Spleen (tissue), 11 donors: ENCODE measurements around the gene CTBP1. TPM values are rescaled to one million over a fixed set of nuclear protein-coding genes. Genes with fewer than 3 reads are reported as not detected.

Experiments
- DNase-seq: peaks from one replicate; pipeline ENCODE4 v3.0.0-alpha.2; 2020
- H3K27ac ChIP-seq, 8 donors: fragments of 200-600 bp; sonication (generic) in 7 of 8; 1 replicate in 4 of 8; 2 replicates in 4 of 8; pipeline versions ENCODE4 v1.5.0 to v1.8.0; 2016 to 2021; ENCODE audit warnings: inconsistent platforms in 4 of 8, mild to moderate bottlenecking in 4 of 8, moderate library complexity in 1 of 8
- H3K27me3 ChIP-seq, 7 donors: fragments of 200-600 bp; sonication (generic) in 6 of 7; replicated peaks in 1 of 7; 1 replicate in 4 of 7; 2 replicates in 3 of 7; pipeline versions ENCODE4 v1.5.0 to v1.8.0; 2016 to 2021; ENCODE audit warnings: inconsistent platforms in 3 of 7, mild to moderate bottlenecking in 1 of 7
- H3K36me3 ChIP-seq, 6 donors: fragments of 200-600 bp; sonication (generic) in 5 of 6; 1 replicate in 4 of 6; 2 replicates in 2 of 6; pipeline versions ENCODE4 v1.5.0 to v1.8.0; 2016 to 2021; ENCODE audit warnings: inconsistent platforms in 2 of 6
- H3K4me1 ChIP-seq, 6 donors: fragments of 200-600 bp; sonication (generic) in 5 of 6; 1 replicate in 3 of 6; 2 replicates in 3 of 6; pipeline versions ENCODE4 v1.5.0 to v1.8.0; 2016 to 2021; ENCODE audit warnings: inconsistent platforms in 3 of 6
- H3K4me3 ChIP-seq, 8 donors: fragments of 200-600 bp; sonication (generic) in 7 of 8; 1 replicate in 4 of 8; 2 replicates in 4 of 8; pipeline versions ENCODE4 v1.5.0 to v1.8.0; 2016 to 2021; ENCODE audit warnings: inconsistent platforms in 4 of 8, mild to moderate bottlenecking in 4 of 8, moderate library complexity in 2 of 8
- H3K9me3 ChIP-seq, 8 donors: fragments of 200-600 bp; sonication (generic) in 7 of 8; 1 replicate in 4 of 8; 2 replicates in 4 of 8; pipeline versions ENCODE4 v1.5.0 to v1.8.0; 2016 to 2021; ENCODE audit warnings: inconsistent platforms in 4 of 8
- CTCF ChIP-seq, 11 experiments: fragments of 200-600 bp in 7 of 11; fragments of 450-650 bp in 4 of 11; sonication (generic) in 4 of 11; IDR thresholded peaks in 8 of 11; conservative IDR thresholded peaks in 3 of 11; 1 replicate in 7 of 11; 2 replicates in 4 of 11; pipeline versions ENCODE4 v1.4.0 to v1.8.0; 2016 to 2021; ENCODE audit warnings: antibody characterized with exemption in 11 of 11, inconsistent platforms in 4 of 11, mild to moderate bottlenecking in 1 of 11
- POLR2A ChIP-seq, 3 donors: fragments of 450-650 bp; IDR thresholded peaks; one replicate each; pipeline ENCODE4 v1.5.1; 2017; ENCODE audit warnings: antibody characterized with exemption in 3 of 3, mild to moderate bottlenecking in 1 of 3
- POLR2AphosphoS5 ChIP-seq, 3 donors: sonication (generic); formaldehyde crosslinking; IDR thresholded peaks; one replicate each; pipeline ENCODE4 v1.5.1; 2017; ENCODE audit warnings: antibody characterized with exemption in 3 of 3
- WGBS, 5 donors: extraction: QIAGEN DNeasy Blood & Tissue Kit in 3 of 5; methylation state at CpG; one replicate each; pipeline versions ENCODE4 v1.1.5 to v1.1.7; 2013 to 2018; 5-methylcytosine and 5-hydroxymethylcytosine counted together
- intact Hi-C: fragments of 100-400 bp; cut with DNase I; formaldehyde crosslinking; loops from one replicate; pipeline ENCODE4 v1.15.0; 2023; ENCODE audit warnings: low total_unique reads
- polyA plus RNA-seq, 3 donors: library from polyadenylated mRNA; stranded (reverse); fragments of 200-250 nt; gene quantifications; one replicate each; pipeline ENCODE4 v1.2.1, GENCODE V29; 2013
- total RNA-seq, 7 donors: library from RNA; depleted of rRNA in 3 of 7; stranded (reverse); fragments of >200 nt in 3 of 7; fragmentation: NEBNext Ultra II Directional in 4 of 7; extraction: Animal tissue kit (Norgen Biotek cat#: 25700) in 4 of 7; gene quantifications; one replicate each; pipeline versions ENCODE4 v1.1.0 to v1.2.1, GENCODE V29; 2016 to 2021
- donor health status: healthy with polysubstance abuse.
- donor health status: DM: no; HTN: no; CAD: no; lungs with moderate emphysema.
- donor health status: DM: no; HTN: no; CAD: no.
- donor health status: Bipolar disorder and iron deficiency.
- donor health status: healthy.
- donor health status: DM: no; HTN: no; CAD: no.
- donor health status: DM: yes; HTN: yes; CAD: no.

Gene CTBP1
- total and polyA plus RNA-seq, 10 donors, result 101 to 226 (median 187) TPM

- Histone ChIP-seq H3K9me3 (peaks cover 0 to 8% (median 6%) of the 10 kb centered on the region in 8 donors), H3K36me3 (peaks cover 0 to 11% (median 0%) of the 10 kb centered on the region in 6 donors), H3K27ac (peak overlapping the region; percentile 84 to 95 (median 90)), H3K4me1 (peaks cover 33 to 48% (median 43%) of the 10 kb centered on the region in 6 donors), H3K27me3 (no peaks in the 10 kb centered on the region), H3K4me3 (peak overlapping the region; percentile 64 to 97 (median 90))
- DNase-seq, result no peak
- intact Hi-C loops, result no loop called here
- TF ChIP-seq POLR2AphosphoS5 (IDR thresholded peaks at IDR 0.05) (no peak), CTCF (IDR thresholded peaks at IDR 0.05 in 8 of 11, conservative IDR thresholded peaks at IDR 0.05 in 3 of 11) (no peak), POLR2A (IDR thresholded peaks at IDR 0.05) (no peak)
- 64 to 74% (median 70%) methylated on average over 7 of the region's 7 CpGs for WGBS, 5 donors
Measured at GRCh38 chr4:1288786-1289185, 39.9 kb upstream of the CTBP1 start.

- H3K4me1 ChIP-seq, result peaks cover 10 to 20% (median 14%) of the 10 kb centered on the region in 6 donors
- intact Hi-C loops, result no loop called here
- WGBS, 5 donors, result 81 to 94% (median 86%) methylated on average over 15 to 21 of the region's 21 CpGs
- H3K4me3 ChIP-seq, result no peak overlapping the region
- H3K9me3 ChIP-seq, result peaks cover 0 to 8% (median 6%) of the 10 kb centered on the region in 8 donors
- TF ChIP-seq POLR2A (IDR thresholded peaks at IDR 0.05) (no peak), CTCF (IDR thresholded peaks at IDR 0.05 in 8 of 11, conservative IDR thresholded peaks at IDR 0.05 in 3 of 11) (peak in 2 of 11 experiments; percentile 16 to 44)
- no peaks in the 10 kb centered on the region for H3K36me3 ChIP-seq
- H3K27ac ChIP-seq, result no peak overlapping the region
- DNase-seq, result peak; percentile 76
- H3K27me3 ChIP-seq, result no peaks in the 10 kb centered on the region
Measured at GRCh38 chr4:1285790-1286553, 37.0 kb upstream of the CTBP1 start.

- Histone ChIP-seq H3K4me1 (peaks cover 5 to 13% (median 8%) of the 10 kb centered on the region in 6 donors), H3K9me3 (peaks cover 0 to 8% (median 6%) of the 10 kb centered on the region in 8 donors), H3K36me3 (no peaks in the 10 kb centered on the region), H3K27me3 (no peaks in the 10 kb centered on the region), H3K27ac (no peak overlapping the region), H3K4me3 (no peak overlapping the region)
- intact Hi-C loops, result no loop called here
- 77 to 93% (median 80%) methylated on average over 10 to 11 of the region's 11 CpGs for whole genome bisulfite sequencing, 5 donors
- no peak for DNase-seq
- no peak for TF ChIP-seq POLR2A (IDR thresholded peaks at IDR 0.05)
- no peak for TF ChIP-seq CTCF (IDR thresholded peaks at IDR 0.05 in 8 of 11, conservative IDR thresholded peaks at IDR 0.05 in 3 of 11)
- TF ChIP-seq POLR2AphosphoS5 (IDR thresholded peaks at IDR 0.05), result no peak
Measured at GRCh38 chr4:1285151-1285789, 36.3 kb upstream of the CTBP1 start.

GRCh38 chr4:1283711-1284110 lies 34.8 kb upstream of the CTBP1 start:
- DNase-seq, result no peak
- no peak overlapping the region for H3K27ac ChIP-seq

More at GRCh38 chr4:1283711-1284110, 34.8 kb upstream of the CTBP1 start:
- H3K36me3 ChIP-seq, result peaks cover 0 to 5% (median 0%) of the 10 kb centered on the region in 6 donors
- 83 to 95% (median 90%) methylated on average over 9 of the region's 9 CpGs for WGBS, 5 donors
- H3K4me1 ChIP-seq, result peaks cover 0 to 4% (median 2%) of the 10 kb centered on the region in 6 donors
- no peak overlapping the region for H3K4me3 ChIP-seq
- peaks cover 0 to 8% (median 6%) of the 10 kb centered on the region in 8 donors for H3K9me3 ChIP-seq
- TF ChIP-seq POLR2AphosphoS5 (IDR thresholded peaks at IDR 0.05) (no peak), CTCF (IDR thresholded peaks at IDR 0.05 in 8 of 11, conservative IDR thresholded peaks at IDR 0.05 in 3 of 11) (no peak), POLR2A (IDR thresholded peaks at IDR 0.05) (no peak)
- intact Hi-C loops, result no loop called here
- H3K27me3 ChIP-seq, result no peaks in the 10 kb centered on the region
